MCF 10A (cell line): ENCODE measurements around the gene APBA2. TPM values are rescaled to one million over a fixed set of nuclear protein-coding genes. Genes with fewer than 3 reads are reported as not detected.

Experiments used
- BruUV-seq: library from RNA; stranded (reverse); fragments of 400-500 nt; replicated peaks from 2 replicates; lab custom pipeline; 2021; lab: Mats Ljungman, UMichigan
- CTCF ChIA-PET: fragments of 300-600 bp; sonication (Branson Sonifier 250); formaldehyde crosslinking; extraction: SDS; loops from one replicate; lab custom pipeline; 2021; ENCODE audit warnings: antibody characterized with exemption, inconsistent platforms; lab: Yijun Ruan, JAX
- POLR2A ChIA-PET: fragments of 300-600, 350-650 bp; sonication (Branson Sonifier 250); formaldehyde crosslinking; extraction: SDS; loops from one replicate; lab custom pipeline; 2020; ENCODE audit warnings: antibody characterized with exemption, inconsistent platforms; lab: Yijun Ruan, JAX
- DNase-seq: peaks from one replicate; pipeline ENCODE4 v3.0.0-alpha.2; 2018; ENCODE audit not compliant: unreplicated experiment
- H3K27ac Mint-ChIP-seq: one replicate; pipeline ENCODE4 v1.8.0; 2022; ENCODE audit warnings: mild to moderate bottlenecking, low read depth, mixed read lengths; ENCODE audit not compliant: unreplicated experiment
- H3K27me3 Mint-ChIP-seq: one replicate; pipeline ENCODE4 v1.8.0; 2022; ENCODE audit warnings: mixed read lengths; ENCODE audit not compliant: insufficient read depth, unreplicated experiment
- H3K36me3 Mint-ChIP-seq: one replicate; pipeline ENCODE4 v1.8.0; 2022; ENCODE audit warnings: mild to moderate bottlenecking, moderate library complexity, mixed read lengths; ENCODE audit not compliant: insufficient read depth, unreplicated experiment
- H3K4me1 Mint-ChIP-seq: one replicate; pipeline ENCODE4 v1.8.0; 2022; ENCODE audit warnings: mixed read lengths; ENCODE audit not compliant: insufficient read depth, unreplicated experiment
- H3K4me3 Mint-ChIP-seq: one replicate; pipeline ENCODE4 v1.8.0; 2022; ENCODE audit warnings: mild to moderate bottlenecking, moderate library complexity, mixed read lengths; ENCODE audit not compliant: unreplicated experiment
- H3K9me3 Mint-ChIP-seq: one replicate; pipeline ENCODE4 v1.8.0; 2022; ENCODE audit warnings: mixed read lengths; ENCODE audit not compliant: unreplicated experiment
- intact Hi-C: fragments of 100-400 bp; cut with micrococcal nuclease; formaldehyde crosslinking; loops from 2 replicates; pipeline ENCODE4 v1.14.1; 2022
- total RNA-seq: library from RNA; stranded (reverse); gene quantifications from 2 replicates; pipeline ENCODE4 v1.2.3, GENCODE V29; 2022
- TF ChIP-seq, protein P1 (sequence below): fragments of 200-600 bp; IDR thresholded peaks from one replicate; pipeline ENCODE4 v1.8.0; 2022; ENCODE audit warnings: antibody characterized with exemption, mild to moderate bottlenecking; ENCODE audit not compliant: unreplicated experiment

Gene APBA2
- total RNA-seq, 1 experiment from 2014 or later = not detected

DNA sequence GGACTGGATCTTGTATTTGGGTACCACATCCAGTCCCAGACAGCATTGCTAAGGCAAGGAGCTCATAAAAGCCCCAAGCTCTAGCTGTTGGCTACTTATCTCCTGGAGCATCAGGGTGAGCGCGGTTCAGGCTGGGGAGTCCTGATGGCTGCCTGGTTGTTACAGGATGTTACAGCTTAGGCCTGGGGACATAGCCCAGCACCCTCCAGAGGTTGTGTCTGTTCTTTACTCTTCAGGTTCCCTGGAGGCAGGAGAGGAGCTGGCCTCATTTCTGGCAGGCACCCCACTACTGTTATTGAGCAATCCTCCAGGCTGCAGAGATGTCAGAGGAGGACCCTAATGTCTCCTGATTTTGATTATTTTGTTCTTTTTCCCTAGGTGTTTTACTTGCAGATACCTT, 26.6 kb downstream of the APBA2 start:
- no peak for DNase-seq
- H3K4me3 Mint-ChIP-seq = no peak overlapping the region
- H3K4me1 Mint-ChIP-seq = no peaks in the 10 kb centered on the region
- peaks cover 4% of the 10 kb centered on the region for H3K27me3 Mint-ChIP-seq
- ChIA-PET CTCF (interaction anchor here (0.6 kb wide), 1 partner anchor 78 kb away, joined by 3 read pairs; no protein-coding TSS in a partner anchor), POLR2A (no interaction called here)
- TF ChIP-seq, protein P1, sequence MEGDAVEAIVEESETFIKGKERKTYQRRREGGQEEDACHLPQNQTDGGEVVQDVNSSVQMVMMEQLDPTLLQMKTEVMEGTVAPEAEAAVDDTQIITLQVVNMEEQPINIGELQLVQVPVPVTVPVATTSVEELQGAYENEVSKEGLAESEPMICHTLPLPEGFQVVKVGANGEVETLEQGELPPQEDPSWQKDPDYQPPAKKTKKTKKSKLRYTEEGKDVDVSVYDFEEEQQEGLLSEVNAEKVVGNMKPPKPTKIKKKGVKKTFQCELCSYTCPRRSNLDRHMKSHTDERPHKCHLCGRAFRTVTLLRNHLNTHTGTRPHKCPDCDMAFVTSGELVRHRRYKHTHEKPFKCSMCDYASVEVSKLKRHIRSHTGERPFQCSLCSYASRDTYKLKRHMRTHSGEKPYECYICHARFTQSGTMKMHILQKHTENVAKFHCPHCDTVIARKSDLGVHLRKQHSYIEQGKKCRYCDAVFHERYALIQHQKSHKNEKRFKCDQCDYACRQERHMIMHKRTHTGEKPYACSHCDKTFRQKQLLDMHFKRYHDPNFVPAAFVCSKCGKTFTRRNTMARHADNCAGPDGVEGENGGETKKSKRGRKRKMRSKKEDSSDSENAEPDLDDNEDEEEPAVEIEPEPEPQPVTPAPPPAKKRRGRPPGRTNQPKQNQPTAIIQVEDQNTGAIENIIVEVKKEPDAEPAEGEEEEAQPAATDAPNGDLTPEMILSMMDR = no peak
- intact Hi-C loops = no loop called here
- no peaks in the 10 kb centered on the region for H3K36me3 Mint-ChIP-seq
- no peak overlapping the region for H3K27ac Mint-ChIP-seq
- H3K9me3 Mint-ChIP-seq = no peaks in the 10 kb centered on the region
- no TSS peak for BruUV-seq

DNA sequence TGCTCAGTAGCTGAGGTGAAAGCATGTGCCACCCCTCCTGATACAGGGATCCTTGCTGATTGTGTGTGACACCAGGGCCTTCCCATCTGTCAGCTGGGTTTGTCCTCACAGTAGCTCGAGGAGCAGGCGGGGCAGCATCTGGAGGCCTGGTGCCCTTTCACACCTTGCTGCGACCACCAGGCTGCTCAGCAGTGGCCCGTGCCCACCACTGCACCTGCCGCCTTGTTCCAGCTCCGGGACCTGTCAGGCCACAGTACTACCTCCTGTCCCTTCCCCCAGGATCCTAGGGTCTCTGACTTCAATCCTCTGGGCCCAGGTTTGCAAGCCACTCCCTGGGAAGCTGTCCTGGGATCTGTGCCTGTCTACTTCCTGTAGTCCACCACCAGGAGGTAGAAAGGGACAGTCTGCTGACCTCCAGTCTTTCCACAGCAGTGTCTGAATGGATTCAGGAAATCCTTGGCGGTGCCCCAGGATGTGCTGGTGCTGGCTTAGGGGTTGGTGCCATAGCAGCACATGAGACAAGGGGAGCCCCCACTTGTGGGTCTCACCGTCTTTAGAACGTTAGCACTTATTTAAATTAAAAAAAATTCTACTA, 27.5 kb downstream of the APBA2 start:
- intact Hi-C loops = no loop called here
- Mint-ChIP-seq H3K27ac (no peak overlapping the region), H3K9me3 (no peaks in the 10 kb centered on the region), H3K36me3 (no peaks in the 10 kb centered on the region), H3K27me3 (no peaks in the 10 kb centered on the region), H3K4me1 (no peaks in the 10 kb centered on the region), H3K4me3 (no peak overlapping the region)
- CTCF ChIA-PET = no interaction called here
- no peak for DNase-seq
- TF ChIP-seq, protein P1 = no peak
- POLR2A ChIA-PET = no interaction called here
- BruUV-seq = no TSS peak

DNA sequence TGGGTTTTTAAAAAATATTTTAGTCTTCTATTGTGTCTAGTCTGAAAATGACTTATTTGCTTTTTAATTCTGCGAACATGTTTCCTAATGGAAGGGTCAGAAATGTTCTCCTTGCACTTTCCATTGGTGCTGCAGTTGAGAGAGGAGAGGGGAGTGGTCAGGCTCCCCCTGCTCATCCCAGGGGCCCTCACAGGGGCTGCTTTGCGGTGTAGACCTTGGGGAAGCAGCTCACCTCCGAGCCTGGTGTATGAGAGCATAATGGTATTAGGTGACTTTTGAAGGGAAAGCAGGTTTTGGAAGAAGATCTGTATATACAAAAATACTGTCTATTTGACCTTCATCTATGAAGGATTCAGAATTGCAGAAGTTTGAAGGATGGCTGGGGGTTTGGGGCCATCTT, 28.3 kb downstream of the APBA2 start:
- BruUV-seq = no TSS peak
- Mint-ChIP-seq H3K27me3 (no peaks in the 10 kb centered on the region), H3K27ac (no peak overlapping the region), H3K9me3 (no peaks in the 10 kb centered on the region), H3K36me3 (no peaks in the 10 kb centered on the region), H3K4me1 (no peaks in the 10 kb centered on the region), H3K4me3 (no peak overlapping the region)
- POLR2A ChIA-PET = no interaction called here
- TF ChIP-seq, protein P1 = no peak
- CTCF ChIA-PET = interaction anchor here (0.6 kb wide), 2 partner anchors 188 to 189 kb away, joined by 3 read pairs; no protein-coding TSS in a partner anchor
- DNase-seq = no peak
- intact Hi-C loops = no loop called here

DNA sequence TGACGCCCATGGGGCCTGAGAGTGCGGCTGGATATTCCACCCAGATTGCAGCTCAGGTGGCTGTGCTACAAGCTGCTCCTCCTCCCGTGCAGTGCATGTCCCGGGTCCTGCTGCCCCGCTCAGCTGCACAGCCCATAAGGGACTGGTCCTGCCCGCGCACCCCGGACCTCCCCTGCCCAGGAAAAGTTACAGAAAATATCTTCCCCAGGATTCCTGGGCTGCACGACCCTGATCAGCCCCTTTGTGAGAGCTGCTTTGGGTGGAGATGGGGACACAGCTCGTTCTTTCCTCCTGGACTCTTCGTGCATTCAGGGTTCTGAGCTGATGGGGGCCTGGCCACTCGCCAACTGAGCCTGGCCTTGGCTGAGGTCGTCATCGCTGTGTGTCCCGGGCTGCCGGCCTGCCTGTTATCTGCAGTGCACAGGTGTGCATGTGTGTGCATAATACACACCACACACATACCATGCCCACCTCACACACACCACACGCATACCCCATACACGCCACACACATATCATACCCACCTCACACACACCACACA, 28.8 kb downstream of the APBA2 start:
- Mint-ChIP-seq H3K27me3 (no peaks in the 10 kb centered on the region), H3K4me1 (no peaks in the 10 kb centered on the region), H3K36me3 (no peaks in the 10 kb centered on the region), H3K4me3 (no peak overlapping the region), H3K27ac (no peak overlapping the region), H3K9me3 (no peaks in the 10 kb centered on the region)
- TF ChIP-seq, protein P1 = no peak
- intact Hi-C loops = no loop called here
- ChIA-PET CTCF (interaction anchor here (0.6 kb wide), 1 partner anchor 190 kb away, joined by 3 read pairs; no protein-coding TSS in a partner anchor), POLR2A (no interaction called here)
- no TSS peak for BruUV-seq
- no peak for DNase-seq
